ENCODE results near the gene EDA2R.

The EDA2R gene

DNA sequence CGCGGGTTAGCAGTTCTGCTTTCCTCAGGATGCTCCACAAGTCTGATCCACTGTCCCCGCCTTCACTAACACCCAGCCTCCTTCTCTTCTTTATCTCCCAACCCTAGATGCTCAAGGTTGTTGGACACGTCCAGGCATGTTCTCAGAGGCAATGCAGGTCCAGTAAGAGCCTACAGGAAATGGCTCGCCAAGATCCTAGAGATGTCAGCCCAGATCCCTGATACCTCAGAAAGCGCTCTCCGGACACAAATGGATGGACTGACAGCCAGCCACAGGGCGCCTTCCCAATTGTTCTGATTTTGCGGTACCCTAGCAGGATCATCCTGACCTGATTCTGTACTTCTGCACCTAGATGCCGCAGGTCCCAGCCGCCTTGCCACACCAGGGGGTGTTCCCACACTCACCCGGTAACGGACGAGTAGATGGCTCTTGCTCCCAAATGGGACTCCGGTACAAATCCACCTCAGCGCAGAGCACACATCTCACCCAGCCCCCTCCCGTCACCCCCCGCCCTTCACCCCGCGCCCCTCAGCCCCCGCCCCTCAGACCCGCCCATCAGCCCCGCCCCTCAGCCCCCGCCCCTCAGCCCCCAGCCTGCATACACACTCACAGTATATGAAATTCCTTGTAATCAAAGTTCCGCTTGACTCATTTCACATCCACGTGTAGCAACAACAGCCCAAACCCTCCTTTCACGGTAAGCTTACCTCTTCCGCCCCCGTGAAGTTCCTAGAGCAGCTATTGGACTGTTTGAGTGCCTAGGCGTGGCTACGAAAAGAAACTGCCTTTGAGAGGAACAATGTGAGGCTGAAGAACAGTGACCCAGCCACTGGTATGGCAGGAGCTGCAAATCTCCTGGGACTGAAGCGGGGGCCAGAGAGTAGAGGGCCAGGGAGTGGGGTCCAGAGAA lies at the start of gene EDA2R:
EDA2R (minus strand) TSS at position 488 of the 910 bp plus-strand sequence. CDS start 23,058 bp downstream, outside the sequence.
- DNase-seq: no peak

DNA sequence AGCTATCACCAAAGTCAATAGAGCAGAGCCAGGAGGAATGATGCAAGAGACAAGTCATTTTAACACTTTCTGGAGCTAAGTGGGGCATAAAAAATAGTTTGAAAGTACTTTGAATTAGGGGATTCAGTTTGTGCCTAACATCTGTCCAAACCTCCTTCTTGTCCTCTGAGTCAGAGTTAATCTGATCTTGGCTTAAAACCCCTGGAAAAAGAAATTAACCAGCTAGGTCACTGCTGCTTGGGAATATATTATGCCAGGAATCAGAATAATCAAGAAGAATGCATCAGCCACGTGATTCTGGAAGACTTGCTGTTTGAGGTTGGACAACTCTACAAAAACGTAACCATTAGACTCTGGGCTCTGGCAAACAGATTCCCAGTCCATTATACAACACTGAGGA lies 45.3 kb upstream of the EDA2R start:
- DNase-seq: no peak

DNA sequence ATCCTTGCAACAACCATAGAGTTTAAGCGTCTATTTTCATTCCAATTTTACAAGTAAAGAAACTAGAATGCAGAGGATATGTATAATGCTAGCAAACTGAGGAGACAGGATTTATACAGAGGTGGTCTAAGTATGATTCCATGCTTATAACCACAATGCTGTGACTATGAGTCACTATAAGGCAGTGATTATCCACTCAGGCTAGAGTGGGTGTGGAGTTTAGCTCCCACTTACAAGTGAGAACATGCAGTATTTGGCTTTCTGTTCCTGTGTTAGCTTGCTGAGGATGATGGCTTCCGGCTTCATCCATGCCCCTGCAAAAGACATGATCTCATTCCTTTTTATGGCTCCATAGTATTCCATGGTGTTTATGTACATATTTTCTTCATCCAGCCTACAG lies 41.6 kb upstream of the EDA2R start:
- no peak for DNase-seq

DNA sequence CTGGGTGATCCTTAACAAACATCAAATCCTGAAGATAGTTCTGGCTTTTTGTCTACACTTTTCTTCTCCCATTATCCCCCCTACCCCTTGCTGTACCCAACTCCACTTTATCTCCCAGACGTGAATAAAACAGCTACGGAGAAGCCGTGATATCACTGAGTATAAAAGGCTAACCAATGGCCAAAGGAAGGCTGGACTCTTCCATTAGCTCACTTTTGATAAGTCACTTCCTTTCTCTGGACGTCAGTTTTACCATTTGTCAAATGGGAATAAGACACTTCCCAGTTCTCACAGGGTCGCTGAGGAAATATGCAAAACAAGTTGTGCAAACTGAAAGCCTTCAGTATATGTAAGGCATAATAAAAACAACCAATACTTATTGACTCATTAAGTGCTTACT lies 38.6 kb upstream of the EDA2R start:
- no peak for DNase-seq

GRCh38 chrX:66676990-66677389 lies 38.1 kb upstream of the EDA2R start:
- DNase-seq: no peak

DNA sequence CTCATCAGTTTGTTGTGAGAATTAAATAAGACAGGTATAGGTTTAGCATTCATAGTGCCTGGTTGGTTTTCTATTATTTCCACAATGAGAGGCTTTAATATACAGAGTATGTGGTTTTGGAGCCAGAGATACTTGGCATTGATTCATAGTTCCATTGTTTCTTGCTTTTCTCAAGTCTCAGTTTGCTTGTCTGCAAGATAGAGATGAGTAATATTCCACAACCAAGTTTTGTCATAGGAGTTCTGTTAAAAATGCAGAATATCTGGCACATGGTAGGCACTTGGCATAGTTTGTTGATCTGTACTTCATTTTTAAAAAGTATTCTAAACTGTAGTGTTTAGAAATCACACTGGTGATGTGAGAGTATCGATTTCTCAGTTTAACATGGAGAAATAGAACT lies 37.5 kb upstream of the EDA2R start:
- DNase-seq: no peak

DNA sequence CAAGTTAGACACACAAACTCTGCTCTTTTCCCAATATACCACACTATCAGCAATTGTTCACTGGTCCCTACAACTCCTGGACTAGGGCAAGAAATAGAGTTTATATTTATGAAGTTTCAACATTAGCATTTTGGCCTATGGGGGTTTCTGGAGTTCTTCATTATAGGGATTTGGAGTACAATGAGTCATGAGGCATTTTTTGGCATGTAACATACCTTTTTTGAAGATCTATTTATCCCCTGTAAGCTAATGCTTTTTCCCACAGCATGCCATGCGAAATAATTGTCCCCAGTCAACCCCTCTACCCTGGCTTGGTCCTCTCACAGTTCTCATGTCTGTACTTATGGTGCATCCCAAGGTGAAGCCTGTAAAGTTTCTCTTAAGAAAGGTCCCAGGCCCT lies 36.7 kb upstream of the EDA2R start:
- DNase-seq: no peak

DNA sequence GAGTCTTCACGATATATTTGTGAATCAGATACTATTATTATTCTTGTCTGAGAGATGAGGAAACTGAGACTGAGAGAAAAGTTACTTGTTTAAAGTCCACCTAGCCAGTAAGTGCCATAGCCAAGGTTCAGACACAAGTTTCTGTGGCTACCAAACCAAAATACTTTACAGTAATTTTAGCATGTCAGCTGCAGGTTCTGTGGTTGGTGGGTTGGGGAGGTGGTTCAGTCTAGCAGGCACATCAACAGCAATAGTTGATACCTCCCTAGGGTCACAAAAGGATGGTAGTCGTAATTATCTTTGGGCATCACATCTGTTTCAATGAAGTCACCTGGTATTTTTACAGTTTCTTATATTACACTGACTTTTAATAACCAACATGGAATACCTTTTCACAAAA lies 35.6 kb upstream of the EDA2R start:
- no peak for DNase-seq

DNA sequence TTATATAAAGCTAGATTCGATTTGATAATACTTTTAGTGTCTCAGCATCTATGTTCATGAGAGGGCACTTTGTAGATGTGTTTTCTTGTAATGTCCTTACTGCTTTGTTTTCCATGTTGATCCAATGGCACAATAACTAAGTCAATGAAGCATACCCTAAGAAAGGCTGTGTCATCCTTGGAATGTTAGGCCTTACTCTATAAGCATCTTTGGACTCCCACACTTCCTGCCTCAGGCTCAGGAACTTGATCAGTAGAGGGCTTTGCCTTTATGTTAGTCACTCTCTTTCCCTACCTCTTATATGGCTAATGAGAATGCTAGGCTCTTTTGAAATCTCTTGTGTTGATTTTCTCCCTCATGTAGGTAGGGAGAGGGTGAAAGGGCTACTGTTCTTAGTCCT lies 33.2 kb upstream of the EDA2R start:
- DNase-seq: no peak

DNA sequence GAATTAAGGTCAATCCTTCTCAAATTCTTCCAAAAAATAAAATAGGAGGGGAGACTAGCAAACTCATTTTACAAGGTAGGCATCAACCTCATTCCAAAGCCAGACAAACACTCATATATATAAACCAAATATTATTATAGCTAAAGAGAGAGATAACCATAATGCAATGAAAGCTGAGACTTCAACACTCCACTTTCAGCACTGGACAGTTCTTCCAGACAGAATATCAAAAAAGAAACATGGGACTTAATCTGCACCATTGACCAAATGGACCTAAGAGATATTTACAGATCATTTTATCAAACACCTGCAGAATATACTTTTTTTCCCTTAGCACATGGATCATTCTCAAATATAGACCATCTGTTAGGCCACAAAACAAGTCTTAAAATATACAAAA lies 15.5 kb upstream of the EDA2R start:
- DNase-seq: no peak

DNA sequence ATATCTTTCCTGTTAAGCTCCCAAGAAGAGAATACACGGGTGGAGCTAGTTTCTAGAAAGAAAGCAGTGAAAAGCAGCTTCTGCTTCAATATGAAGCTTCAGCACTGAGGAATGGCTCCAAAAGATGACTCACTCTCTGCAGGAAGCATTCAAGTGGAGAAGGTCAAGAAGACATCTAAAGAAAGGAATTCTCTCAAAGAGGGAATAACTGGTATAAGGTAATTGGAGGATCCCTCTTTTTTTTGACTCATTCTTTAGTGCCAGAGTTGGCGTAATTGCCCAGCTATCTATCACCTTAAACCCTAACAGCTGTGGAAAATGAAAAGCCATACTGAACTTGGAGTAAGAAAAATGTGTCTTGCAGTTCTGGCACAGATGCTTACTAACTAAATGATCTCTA lies 3.5 kb downstream of the EDA2R start:
- DNase-seq: no peak

- DNase-seq: no peak
These were observed 4.6 kb downstream of the EDA2R start for GRCh38 chrX:66634272-66634671.

DNA sequence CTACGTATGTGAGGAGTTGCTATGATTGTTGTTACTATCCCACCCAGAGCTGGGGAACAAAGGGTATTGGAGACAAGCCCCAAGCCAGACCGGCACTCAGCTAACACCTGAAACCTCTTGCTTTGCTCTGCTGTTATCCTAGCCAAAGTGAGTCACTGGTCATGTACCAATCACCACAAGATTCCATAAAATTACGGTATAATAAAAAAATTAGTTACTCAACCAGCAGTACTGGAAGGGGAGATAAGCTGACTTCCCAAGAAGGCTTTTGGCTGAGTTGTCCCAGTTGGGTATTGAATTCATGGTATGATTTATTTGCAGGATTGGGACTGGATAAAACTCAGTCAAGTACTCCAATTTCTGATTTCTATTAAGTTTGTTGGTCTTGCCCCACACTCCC lies 5.3 kb downstream of the EDA2R start:
- no peak for DNase-seq

GRCh38 chrX:66632981-66633380 lies 5.9 kb downstream of the EDA2R start:
- no peak for DNase-seq

- no peak for DNase-seq
These were observed 6.4 kb downstream of the EDA2R start for GRCh38 chrX:66632473-66632872.

GRCh38 chrX:66625525-66625924 lies 13.4 kb downstream of the EDA2R start:
- no peak for DNase-seq

GRCh38 chrX:66622209-66622608 lies 16.7 kb downstream of the EDA2R start:
- no peak for DNase-seq

DNA sequence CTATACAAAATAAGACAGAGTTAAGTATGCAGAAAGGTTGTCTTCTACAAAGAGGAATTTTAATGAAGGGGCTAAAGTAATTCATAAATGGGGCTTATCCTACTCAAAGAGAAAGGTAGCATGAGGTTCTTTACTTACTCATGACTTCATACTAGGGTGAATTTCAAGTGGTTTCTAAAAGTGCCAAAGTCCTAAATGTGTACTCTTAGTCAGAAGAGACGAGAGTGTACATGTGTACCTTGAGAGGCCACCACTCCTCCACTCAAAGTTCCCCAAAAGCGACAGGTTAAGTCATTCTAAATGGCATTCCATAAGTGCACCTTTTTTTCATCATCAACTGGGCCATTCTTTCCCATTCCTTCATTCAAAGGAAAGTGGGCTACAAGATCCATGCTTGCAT lies 21.9 kb downstream of the EDA2R start:
- DNase-seq: no peak

- no peak for DNase-seq
These were observed 36.4 kb downstream of the EDA2R start for GRCh38 chrX:66602381-66602938.

DNA sequence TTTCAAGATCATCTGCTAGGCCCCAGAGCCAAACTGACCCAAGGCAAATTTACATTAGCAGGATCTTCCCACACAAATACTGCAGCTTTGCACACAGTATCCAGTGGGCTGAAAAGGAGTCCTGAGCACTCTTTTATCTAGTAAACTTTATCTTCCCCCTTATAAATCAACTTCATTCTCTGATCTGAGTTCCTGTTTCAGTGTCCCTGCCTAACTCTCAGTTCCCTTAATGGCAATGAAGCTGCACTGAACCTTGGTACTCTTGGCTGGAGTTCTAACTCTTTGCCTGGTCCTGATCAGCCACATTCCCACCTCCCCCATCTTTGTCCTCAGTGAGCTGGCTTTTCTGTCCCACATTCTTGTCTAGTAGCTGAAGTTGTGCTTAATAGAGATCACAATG lies 37.4 kb downstream of the EDA2R start:
- DNase-seq: no peak

DNA sequence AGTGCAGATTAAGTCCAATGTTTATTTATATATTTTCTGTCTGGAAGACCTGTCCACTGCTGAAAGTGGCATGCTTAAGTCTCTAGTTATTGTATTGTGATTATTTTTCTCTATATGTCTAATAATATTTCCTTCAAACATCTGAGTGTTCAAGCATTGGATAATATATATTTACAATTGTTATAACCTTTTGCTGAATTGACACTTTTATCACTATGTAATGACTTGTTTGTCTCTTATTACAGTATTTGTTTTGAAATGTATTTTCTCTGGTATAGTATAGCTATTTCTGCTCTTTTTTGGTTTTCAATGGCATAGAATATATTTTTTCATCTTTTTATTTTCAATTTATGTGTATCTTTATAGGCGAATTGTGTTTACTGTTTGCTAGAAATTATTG lies 59.7 kb downstream of the EDA2R start:
- DNase-seq: no peak

DNA sequence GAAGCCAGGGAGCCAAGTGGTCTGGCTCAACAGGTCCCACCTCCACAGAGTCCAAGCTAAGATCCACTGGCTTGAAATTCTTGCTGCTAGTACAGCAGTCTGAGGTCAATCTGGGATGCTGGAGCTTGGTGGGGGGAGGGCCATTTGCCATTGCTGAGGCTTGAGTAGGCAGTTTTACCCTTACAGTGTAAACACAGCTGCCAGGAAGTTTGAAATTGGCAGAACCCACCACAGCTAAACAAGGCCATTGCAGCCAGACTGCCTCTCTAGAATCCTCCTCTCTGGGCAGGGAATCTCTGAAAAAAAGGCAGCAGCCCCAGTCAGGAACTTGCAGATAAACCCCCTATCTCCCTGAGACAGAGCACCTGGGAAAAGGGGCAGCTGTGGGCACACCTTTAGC lies 84.9 kb downstream of the EDA2R start:
- DNase-seq: no peak

- no peak for DNase-seq
These were observed 91.0 kb downstream of the EDA2R start for GRCh38 chrX:66547847-66548369.
